GM10266 (cell line): ENCODE measurements around the gene ARPC5L.
"Not testable (repeated sequence)": the region's sequence is repeated elsewhere in the genome, so short reads cannot be mapped to it uniquely, and the experiment has no call there.

ENCODE experiments used
- DNase-seq: peaks from one replicate; pipeline ENCODE4 v3.0.0; 2012; ENCODE audit errors: extremely low spot score
- TF ChIP-seq, protein P1 (sequence below): IDR thresholded peaks from 2 replicates; pipeline ENCODE4 v1.5.1; 2012; ENCODE audit warnings: mild to moderate bottlenecking, low read depth; ENCODE audit not compliant: control insufficient read depth, insufficient read depth; ENCODE audit errors: missing control alignments

ARPC5L gene

DNA sequence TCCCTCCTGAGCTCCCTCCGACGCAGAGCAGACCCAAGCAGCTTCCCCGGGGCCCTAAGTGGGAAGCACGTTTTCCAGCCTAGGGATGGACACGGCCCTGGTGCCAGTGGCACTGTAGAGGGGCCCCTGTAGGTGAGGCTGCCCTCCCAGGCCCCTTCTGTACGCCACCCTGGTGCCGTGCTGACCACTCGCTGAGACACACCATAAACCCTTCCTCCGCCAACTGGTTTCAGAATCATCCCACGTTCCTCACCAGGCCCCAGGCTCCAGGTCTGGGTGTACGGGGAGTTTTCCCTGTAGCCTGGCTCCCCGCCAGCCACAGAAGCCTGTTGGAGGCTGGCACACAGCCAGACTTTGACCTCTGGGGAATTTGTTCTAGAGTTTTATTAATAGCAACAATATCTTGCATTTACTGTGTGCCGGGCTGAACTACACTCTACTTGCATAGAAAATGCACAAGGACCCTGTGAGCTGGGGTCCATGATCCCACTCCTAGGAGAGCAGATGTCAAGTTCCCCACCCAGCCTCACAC, 26.8 kb upstream of the ARPC5L start:
- no peak for DNase-seq
- TF ChIP-seq, protein P1, sequence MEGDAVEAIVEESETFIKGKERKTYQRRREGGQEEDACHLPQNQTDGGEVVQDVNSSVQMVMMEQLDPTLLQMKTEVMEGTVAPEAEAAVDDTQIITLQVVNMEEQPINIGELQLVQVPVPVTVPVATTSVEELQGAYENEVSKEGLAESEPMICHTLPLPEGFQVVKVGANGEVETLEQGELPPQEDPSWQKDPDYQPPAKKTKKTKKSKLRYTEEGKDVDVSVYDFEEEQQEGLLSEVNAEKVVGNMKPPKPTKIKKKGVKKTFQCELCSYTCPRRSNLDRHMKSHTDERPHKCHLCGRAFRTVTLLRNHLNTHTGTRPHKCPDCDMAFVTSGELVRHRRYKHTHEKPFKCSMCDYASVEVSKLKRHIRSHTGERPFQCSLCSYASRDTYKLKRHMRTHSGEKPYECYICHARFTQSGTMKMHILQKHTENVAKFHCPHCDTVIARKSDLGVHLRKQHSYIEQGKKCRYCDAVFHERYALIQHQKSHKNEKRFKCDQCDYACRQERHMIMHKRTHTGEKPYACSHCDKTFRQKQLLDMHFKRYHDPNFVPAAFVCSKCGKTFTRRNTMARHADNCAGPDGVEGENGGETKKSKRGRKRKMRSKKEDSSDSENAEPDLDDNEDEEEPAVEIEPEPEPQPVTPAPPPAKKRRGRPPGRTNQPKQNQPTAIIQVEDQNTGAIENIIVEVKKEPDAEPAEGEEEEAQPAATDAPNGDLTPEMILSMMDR, result no peak

DNA sequence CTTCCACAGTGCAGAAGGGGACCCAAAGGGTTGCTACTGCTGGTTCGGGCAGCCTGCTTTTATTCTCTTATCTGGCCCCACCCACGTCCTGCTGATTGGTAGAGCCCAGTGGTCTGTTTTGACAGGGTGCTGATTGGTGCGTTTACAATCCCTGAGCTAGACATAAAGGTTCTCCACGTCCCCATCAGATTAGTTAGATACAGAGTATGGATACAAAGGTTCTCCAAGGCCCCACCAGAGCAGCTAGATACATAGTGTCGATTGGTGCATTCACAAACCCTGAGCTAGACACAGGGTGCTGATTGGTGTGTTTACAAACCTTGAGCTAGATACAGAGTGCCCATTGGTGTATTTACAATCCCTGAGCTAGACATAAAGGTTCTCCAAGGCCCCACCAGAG, 23.8 kb upstream of the ARPC5L start:
- DNase-seq, result not testable (repeated sequence)

DNA sequence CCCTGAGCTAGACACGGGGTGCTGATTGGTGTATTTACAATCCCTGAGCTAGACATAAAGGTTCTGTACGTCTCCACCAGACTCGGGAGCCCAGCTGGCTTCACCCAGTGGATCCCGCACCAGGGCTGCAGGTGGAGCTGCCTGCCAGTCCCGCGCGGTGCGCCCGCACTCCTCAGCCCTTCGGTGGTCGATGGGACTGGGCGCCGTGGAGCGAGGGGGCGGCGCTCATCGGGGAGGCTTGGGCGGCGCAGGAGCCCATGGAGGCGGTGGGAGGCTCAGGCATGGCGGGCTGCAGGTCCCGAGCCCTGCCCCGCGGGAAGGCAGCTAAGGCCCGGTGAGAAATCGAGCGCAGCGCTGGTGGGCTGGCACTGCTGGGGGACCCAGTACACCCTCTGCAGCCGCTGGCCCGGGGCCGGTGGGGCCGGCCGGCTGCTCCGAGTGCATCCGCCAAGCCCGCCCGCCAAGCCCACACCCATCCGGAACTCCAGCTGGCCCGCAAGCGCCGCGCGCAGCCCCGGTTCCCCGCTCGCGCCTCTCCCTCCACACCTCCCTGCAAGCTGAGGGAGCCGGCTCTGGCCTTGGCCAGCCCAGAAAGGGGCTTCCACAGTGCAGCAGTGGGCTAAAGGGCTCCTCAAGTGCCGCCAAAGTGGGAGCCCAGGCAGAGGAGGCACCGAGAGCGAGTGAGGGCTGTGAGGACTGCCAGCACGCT, 23.2 kb upstream of the ARPC5L start:
- DNase-seq, result not testable (repeated sequence)

DNA sequence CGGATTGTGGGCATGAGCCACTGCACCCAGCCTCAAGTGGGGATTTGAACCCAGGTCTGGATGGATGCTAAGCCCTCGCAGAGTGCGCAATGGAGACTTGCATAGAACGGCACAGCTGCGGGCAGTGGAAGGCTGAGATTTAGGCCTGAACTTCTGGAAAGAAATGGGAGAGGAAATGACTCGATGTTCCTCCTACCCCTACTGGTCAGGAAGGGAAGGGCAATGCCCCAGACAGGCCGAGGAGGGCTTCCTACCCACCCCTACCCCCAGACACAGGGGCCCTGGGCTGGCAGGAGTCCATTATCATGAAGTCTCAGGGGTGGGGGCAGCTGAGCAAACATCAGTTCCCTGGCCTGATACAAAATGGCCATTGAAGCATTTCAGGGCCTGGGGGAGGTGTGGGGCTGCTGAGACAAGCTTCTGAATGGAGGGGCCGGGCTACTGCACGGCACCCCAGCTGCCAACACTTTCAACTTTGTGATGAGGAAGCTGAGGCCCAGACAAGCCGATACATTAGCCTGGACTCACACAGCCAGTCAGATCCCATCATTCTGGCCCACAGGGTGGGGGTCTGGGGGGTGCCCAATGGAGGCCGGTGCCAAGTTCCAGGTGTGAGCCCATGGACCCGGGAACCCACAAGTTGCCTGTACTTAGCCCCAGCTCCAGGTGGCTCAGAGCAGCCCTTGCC, 22.2 kb upstream of the ARPC5L start:
- TF ChIP-seq, protein P1, result peak; percentile 44
- DNase-seq, result peak; percentile 55

DNA sequence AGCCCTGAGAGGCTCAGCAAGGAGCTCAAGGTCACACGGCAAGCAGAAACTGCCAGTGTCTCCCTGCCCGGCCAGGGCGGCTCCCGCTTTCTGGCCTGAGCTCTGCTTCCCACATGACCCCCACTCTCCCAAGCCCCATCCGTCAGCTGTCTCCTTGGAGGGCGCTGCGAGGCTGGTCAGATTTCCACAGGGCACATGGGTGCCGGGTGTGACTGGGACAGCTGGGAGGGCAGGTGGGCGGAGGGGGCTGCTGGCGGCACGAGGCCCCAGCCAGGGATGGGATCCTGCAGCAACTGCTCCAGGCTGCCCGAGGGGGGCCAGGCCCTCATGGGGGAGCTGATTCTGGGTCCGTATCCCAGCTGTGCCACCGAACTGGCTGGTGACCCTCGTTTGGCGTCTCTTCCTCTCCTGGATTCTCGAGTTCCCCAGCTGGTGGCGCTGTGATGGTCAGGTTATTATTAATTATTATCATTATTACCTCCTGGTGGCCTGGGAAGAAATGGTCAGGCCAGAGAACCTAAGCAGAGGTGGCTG, 21.6 kb upstream of the ARPC5L start:
- peak; percentile 35 for DNase-seq
- TF ChIP-seq, protein P1, result peak; percentile 38

DNA sequence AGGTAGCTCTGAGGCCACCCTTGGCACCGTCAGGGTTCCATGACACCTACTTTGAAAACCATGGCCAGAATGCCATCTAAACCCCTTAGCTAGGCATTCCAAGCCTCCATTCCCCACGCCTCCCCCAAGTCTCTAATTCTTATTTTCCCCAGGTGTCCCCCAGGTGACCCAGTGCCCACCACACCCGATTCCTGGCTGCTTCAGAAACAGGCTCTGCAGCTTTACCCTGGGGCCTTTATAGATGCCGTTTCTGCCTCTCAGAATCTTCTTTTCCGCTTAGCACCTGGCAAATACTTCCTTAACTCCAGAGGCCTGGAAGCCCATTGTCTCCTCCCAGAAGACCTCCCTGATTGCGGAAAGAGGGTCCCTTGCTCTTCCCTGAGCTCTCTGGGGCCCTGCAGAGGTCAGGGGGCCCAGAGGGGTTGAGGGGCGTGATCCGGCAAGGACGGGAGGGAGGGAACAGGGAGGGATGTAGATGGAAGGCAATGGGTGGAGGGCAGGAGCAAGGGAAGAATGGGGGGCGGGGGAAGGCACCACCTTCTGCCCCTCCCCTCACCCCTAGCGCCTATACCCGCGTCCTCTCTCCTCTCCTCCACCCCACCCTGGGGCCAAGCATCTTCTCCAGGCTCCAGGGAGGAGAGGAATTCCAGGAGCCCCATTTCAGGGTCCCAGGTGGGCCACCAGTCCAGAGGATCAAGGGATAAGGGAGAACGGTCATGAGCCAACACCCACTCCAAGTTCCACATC, 20.7 kb upstream of the ARPC5L start:
- no peak for DNase-seq
- TF ChIP-seq, protein P1, result no peak

DNA sequence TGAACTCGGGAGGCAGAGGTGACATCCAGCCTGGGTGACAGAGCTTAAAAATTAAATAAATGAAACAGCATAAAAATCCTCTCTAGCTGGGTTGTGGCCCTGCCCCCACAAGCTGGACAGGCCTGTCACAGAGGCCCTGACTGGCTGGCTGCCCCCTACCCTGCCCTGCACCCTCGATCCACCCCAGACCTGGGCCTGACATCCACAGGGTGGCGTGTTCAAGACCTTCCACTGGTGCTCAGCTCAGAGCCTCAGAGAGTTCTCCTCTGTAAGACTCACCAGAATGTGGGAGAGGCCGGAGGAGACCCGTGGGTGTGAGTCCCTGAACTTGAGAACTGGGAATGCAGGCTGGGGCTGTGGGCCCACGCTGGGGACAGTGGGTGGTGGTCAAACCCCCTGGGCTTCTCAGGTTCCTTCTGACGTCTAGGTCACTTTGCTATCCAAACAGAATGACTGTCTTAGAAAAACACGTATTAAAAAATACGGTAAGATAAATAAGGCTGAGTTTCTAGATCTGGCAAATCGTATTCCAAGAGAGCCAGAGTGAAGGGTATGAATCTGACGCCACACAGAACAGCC, 18.4 kb upstream of the ARPC5L start:
- TF ChIP-seq, protein P1, result no peak
- no peak for DNase-seq
